HCT116 (cell line): ENCODE data around the gene RGS6. TPM values are rescaled to one million over a fixed set of nuclear protein-coding genes. Genes with fewer than 3 reads are reported as not detected.

ENCODE experiments used
- ATAC-seq: fragments of 200-7000 bp; cut with Tn5 transposase; 2 replicates; pipeline ENCODE4 v1.9.1; 2020; ENCODE audit warnings: mild to moderate bottlenecking, moderate library complexity
- BruUV-seq: library from RNA; stranded (reverse); fragments of 400-500 nt; replicated peaks from 2 replicates; lab custom pipeline; 2021; lab: Mats Ljungman, UMichigan
- CTCF ChIA-PET: fragments of 300-600 bp; sonication (Branson Sonifier 250); formaldehyde crosslinking; loops from one replicate; lab custom pipeline; 2021; ENCODE audit warnings: antibody characterized with exemption; lab: Charles Lee
- POLR2A ChIA-PET: fragments of 300-600, 350-600 bp; sonication (Branson Sonifier 250); formaldehyde crosslinking; loops from one replicate; lab custom pipeline; 2021; ENCODE audit warnings: antibody characterized with exemption; lab: Charles Lee
- RAD21 ChIA-PET, 2 experiments: fragments of 300-600 bp; sonication (Branson Sonifier 250); formaldehyde crosslinking; loops; one replicate each; lab custom pipeline; 2023; ENCODE audit warnings: low total read pairs in 2 of 2; ENCODE audit not compliant: uncharacterized antibody in 2 of 2, unreplicated experiment in 2 of 2, low non-redundant PET in 1 of 2; lab: Charles Lee
- DNase-seq: peaks from one replicate; pipeline ENCODE4 v3.0.0-alpha.2; 2010; ENCODE audit warnings: low read depth, low spot score
- H2AFZ ChIP-seq: fragments of 200-600 bp; shearing (Covaris generic), sonication (generic); 2 replicates; pipeline ENCODE4 v1.6.1; 2017; ENCODE audit warnings: low read depth, mixed run types, mixed read lengths, antibody characterized with exemption, low read length; ENCODE audit not compliant: poor library complexity, severe bottlenecking
- H3K27ac ChIP-seq: 2 replicates; pipeline ENCODE4 v1.5.1; 2012; ENCODE audit warnings: low read depth, low read length
- H3K27me3 ChIP-seq: fragments of 200-600 bp; sonication (generic); 2 replicates; pipeline ENCODE4 v1.6.1; 2016; ENCODE audit warnings: mixed run types, low read length, mixed read lengths; ENCODE audit not compliant: insufficient read depth
- H3K36me3 ChIP-seq, 2 experiments: fragments of 200-500 bp in 1 of 2; fragments of 200-600 bp in 1 of 2; sonication (Bioruptor generic) in 1 of 2; sonication (generic) in 1 of 2; 2 replicates each; pipeline versions ENCODE4 v1.5.1 to v1.6.1; 2014 to 2016; ENCODE audit warnings: low read length in 2 of 2, inconsistent platforms in 1 of 2, mixed read lengths in 1 of 2, mixed run types in 1 of 2; ENCODE audit not compliant: insufficient read depth in 2 of 2, control insufficient read depth in 1 of 2
- H3K4me1 ChIP-seq, 2 experiments: fragments of 200-600 bp in 1 of 2; sonication (generic) in 1 of 2; 2 replicates each; pipeline versions ENCODE4 v1.5.1 to v1.6.1; 2012 to 2017; ENCODE audit warnings: low read length in 2 of 2, inconsistent platforms in 1 of 2, mild to moderate bottlenecking in 1 of 2, mixed read lengths in 1 of 2, mixed run types in 1 of 2, moderate library complexity in 1 of 2; ENCODE audit not compliant: insufficient read depth in 2 of 2, control insufficient read depth in 1 of 2
- H3K4me2 ChIP-seq: fragments of 200-600 bp; sonication (generic); 2 replicates; pipeline ENCODE4 v1.6.1; 2017; ENCODE audit warnings: mixed run types, low read length, mixed read lengths
- H3K4me3 ChIP-seq, 2 experiments: fragments of 200-600 bp in 1 of 2; sonication (generic) in 1 of 2; replicated peaks in 1 of 2; 2 replicates each; pipeline ENCODE4 v1.5.1; 2011 to 2016; ENCODE audit warnings: low read length in 2 of 2, control low read depth in 1 of 2, low read depth in 1 of 2, mild to moderate bottlenecking in 1 of 2, mixed read lengths in 1 of 2, mixed run types in 1 of 2
- H3K79me2 ChIP-seq: fragments of 200-600 bp; sonication (generic); 2 replicates; pipeline ENCODE4 v1.6.1; 2017; ENCODE audit warnings: mild to moderate bottlenecking, mixed run types, low read length, moderate library complexity, mixed read lengths; ENCODE audit not compliant: insufficient read depth
- H3K9ac ChIP-seq: fragments of 200-600 bp; sonication (generic); 2 replicates; pipeline ENCODE4 v1.6.1; 2016; ENCODE audit warnings: low read length, mixed read lengths
- H3K9me2 ChIP-seq: fragments of 200-600 bp; sonication (generic), shearing (Covaris generic); 2 replicates; pipeline ENCODE4 v1.6.1; 2017; ENCODE audit warnings: mixed run types, mild to moderate bottlenecking, moderate library complexity; ENCODE audit not compliant: insufficient read depth
- H3K9me3 ChIP-seq, 2 experiments: fragments of 200-500 bp in 1 of 2; fragments of 200-600 bp in 1 of 2; sonication (Bioruptor generic) in 1 of 2; sonication (generic) in 1 of 2; 2 replicates each; pipeline ENCODE4 v1.6.1; 2014 to 2017; ENCODE audit warnings: low read length in 2 of 2, mixed read lengths in 2 of 2, inconsistent platforms in 1 of 2, low read depth in 1 of 2, mild to moderate bottlenecking in 1 of 2, mixed run types in 1 of 2, moderate library complexity in 1 of 2; ENCODE audit not compliant: control insufficient read depth in 1 of 2, insufficient read depth in 1 of 2
- H4K20me1 ChIP-seq: fragments of 200-600 bp; sonication (generic), shearing (Covaris generic); 2 replicates; pipeline ENCODE4 v1.6.1; 2017; ENCODE audit warnings: mixed run types, mild to moderate bottlenecking, moderate library complexity; ENCODE audit not compliant: insufficient read depth
- ATF3 ChIP-seq: IDR thresholded peaks from 2 replicates; pipeline ENCODE4 v1.6.1; 2012
- CBX3 ChIP-seq: IDR thresholded peaks from 2 replicates; pipeline ENCODE4 v1.6.1; 2012; ENCODE audit warnings: low read depth
- EGR1 ChIP-seq: IDR thresholded peaks from 2 replicates; pipeline ENCODE4 v1.6.1; 2012; ENCODE audit warnings: low read depth
- ELF1 ChIP-seq: IDR thresholded peaks from 2 replicates; pipeline ENCODE4 v1.6.1; 2012; ENCODE audit warnings: low read depth, borderline replicate concordance
- EZH2 ChIP-seq: fragments of 200-600 bp; sonication (generic); IDR thresholded peaks from 2 replicates; pipeline ENCODE4 v1.6.1; 2017; ENCODE audit warnings: antibody characterized with exemption, mixed run types
- EZH2phosphoT487 ChIP-seq: fragments of 200-600 bp; IDR thresholded peaks from 2 replicates; pipeline ENCODE4 v1.6.1; 2018; ENCODE audit warnings: antibody characterized with exemption, borderline replicate concordance
- POLR2A ChIP-seq: IDR thresholded peaks from 2 replicates; pipeline ENCODE4 v1.7.0; 2011; ENCODE audit warnings: borderline replicate concordance; ENCODE audit not compliant: insufficient read depth, insufficient read length; ENCODE audit errors: extremely low read depth
- POLR2AphosphoS5 ChIP-seq: IDR thresholded peaks from 2 replicates; pipeline ENCODE4 v1.6.1; 2011; ENCODE audit warnings: mild to moderate bottlenecking, low read depth, low read length, moderate library complexity
- SIN3A ChIP-seq: IDR thresholded peaks from 2 replicates; pipeline ENCODE4 v1.6.1; 2012; ENCODE audit warnings: low read depth
- SP1 ChIP-seq: IDR thresholded peaks from 2 replicates; pipeline ENCODE4 v1.6.1; 2012; ENCODE audit warnings: low read depth
- ZBTB33 ChIP-seq: IDR thresholded peaks from 2 replicates; pipeline ENCODE4 v1.6.1; 2011; ENCODE audit warnings: mild to moderate bottlenecking, low read length, moderate library complexity; ENCODE audit not compliant: insufficient replicate concordance; ENCODE audit errors: extremely low read depth
- ZNF274 ChIP-seq: fragments of 200-500 bp; sonication (Bioruptor generic); IDR thresholded peaks from 2 replicates; pipeline ENCODE4 v1.6.1; 2014; ENCODE audit warnings: mild to moderate bottlenecking, low read depth, low read length, inconsistent platforms
- intact Hi-C: fragments of 100-400 bp; cut with micrococcal nuclease; formaldehyde crosslinking; loops from 2 replicates; pipeline ENCODE4 v1.10.0; 2022
- total RNA-seq: library from RNA; stranded (reverse); gene quantifications from one replicate; pipeline ENCODE4 v1.2.1, GENCODE V29; 2021; ENCODE audit not compliant: unreplicated experiment
- TF ChIP-seq, protein P1 (sequence below): IDR thresholded peaks from 2 replicates; pipeline ENCODE4 v1.6.1; 2012; ENCODE audit warnings: low read depth
- TF ChIP-seq, protein P2 (sequence below), 3 experiments: fragments of 200-600 bp in 1 of 3; sonication (generic) in 1 of 3; IDR thresholded peaks in 2 of 3; conservative IDR thresholded peaks in 1 of 3; 2 replicates each; pipeline ENCODE4 v1.5.1; 2012 to 2017; ENCODE audit warnings: low read depth in 2 of 3, low read length in 2 of 3, antibody characterized with exemption in 1 of 3, borderline replicate concordance in 1 of 3, control low read depth in 1 of 3, mild to moderate bottlenecking in 1 of 3, mixed read lengths in 1 of 3, mixed run types in 1 of 3, moderate library complexity in 1 of 3; ENCODE audit not compliant: insufficient read depth in 1 of 3
- TF ChIP-seq, protein P3 (sequence below): IDR thresholded peaks from 2 replicates; pipeline ENCODE4 v1.6.1; 2012

The RGS6 gene
- total RNA-seq, 1 experiment from 2014 or later = 4.7 TPM

GRCh38 chr14:72377016-72377415, 444.8 kb downstream of the RGS6 start (continued):
- no peak for TF ChIP-seq ZBTB33
- no peak for TF ChIP-seq EZH2
- no peak for TF ChIP-seq CBX3
- TF ChIP-seq EGR1 = no peak
- TF ChIP-seq POLR2A = no peak

GRCh38 chr14:72380456-72380855, 448.2 kb downstream of the RGS6 start:
- H3K9me3 ChIP-seq = no peaks in the 10 kb centered on the region
- no peaks in the 10 kb centered on the region for H3K9me2 ChIP-seq
- ChIA-PET CTCF (no interaction called here), POLR2A (no interaction called here), RAD21 (no interaction called here)
- H3K27ac ChIP-seq = no peak overlapping the region
- DNase-seq (no peak), ATAC-seq (no peak)
- no peak overlapping the region for H3K4me2 ChIP-seq
- no peak overlapping the region for H3K4me3 ChIP-seq
- H3K36me3 ChIP-seq = no peaks in the 10 kb centered on the region
- no peaks in the 10 kb centered on the region for H3K4me1 ChIP-seq
- H4K20me1 ChIP-seq = no peaks in the 10 kb centered on the region
- intact Hi-C loops = no loop called here
- H3K79me2 ChIP-seq = no peaks in the 10 kb centered on the region
- no peak overlapping the region for H2AFZ ChIP-seq
- no TSS peak for BruUV-seq
- H3K9ac ChIP-seq = no peak overlapping the region
- H3K27me3 ChIP-seq = no peaks in the 10 kb centered on the region
- no peak for TF ChIP-seq CBX3
- TF ChIP-seq POLR2A = no peak
- no peak for TF ChIP-seq SIN3A
- no peak for TF ChIP-seq ZBTB33
- no peak for TF ChIP-seq ELF1
- TF ChIP-seq, protein P1, sequence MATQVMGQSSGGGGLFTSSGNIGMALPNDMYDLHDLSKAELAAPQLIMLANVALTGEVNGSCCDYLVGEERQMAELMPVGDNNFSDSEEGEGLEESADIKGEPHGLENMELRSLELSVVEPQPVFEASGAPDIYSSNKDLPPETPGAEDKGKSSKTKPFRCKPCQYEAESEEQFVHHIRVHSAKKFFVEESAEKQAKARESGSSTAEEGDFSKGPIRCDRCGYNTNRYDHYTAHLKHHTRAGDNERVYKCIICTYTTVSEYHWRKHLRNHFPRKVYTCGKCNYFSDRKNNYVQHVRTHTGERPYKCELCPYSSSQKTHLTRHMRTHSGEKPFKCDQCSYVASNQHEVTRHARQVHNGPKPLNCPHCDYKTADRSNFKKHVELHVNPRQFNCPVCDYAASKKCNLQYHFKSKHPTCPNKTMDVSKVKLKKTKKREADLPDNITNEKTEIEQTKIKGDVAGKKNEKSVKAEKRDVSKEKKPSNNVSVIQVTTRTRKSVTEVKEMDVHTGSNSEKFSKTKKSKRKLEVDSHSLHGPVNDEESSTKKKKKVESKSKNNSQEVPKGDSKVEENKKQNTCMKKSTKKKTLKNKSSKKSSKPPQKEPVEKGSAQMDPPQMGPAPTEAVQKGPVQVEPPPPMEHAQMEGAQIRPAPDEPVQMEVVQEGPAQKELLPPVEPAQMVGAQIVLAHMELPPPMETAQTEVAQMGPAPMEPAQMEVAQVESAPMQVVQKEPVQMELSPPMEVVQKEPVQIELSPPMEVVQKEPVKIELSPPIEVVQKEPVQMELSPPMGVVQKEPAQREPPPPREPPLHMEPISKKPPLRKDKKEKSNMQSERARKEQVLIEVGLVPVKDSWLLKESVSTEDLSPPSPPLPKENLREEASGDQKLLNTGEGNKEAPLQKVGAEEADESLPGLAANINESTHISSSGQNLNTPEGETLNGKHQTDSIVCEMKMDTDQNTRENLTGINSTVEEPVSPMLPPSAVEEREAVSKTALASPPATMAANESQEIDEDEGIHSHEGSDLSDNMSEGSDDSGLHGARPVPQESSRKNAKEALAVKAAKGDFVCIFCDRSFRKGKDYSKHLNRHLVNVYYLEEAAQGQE = no peak
- no peak for TF ChIP-seq POLR2AphosphoS5
- no peak for TF ChIP-seq ATF3
- no peak for TF ChIP-seq SP1
- TF ChIP-seq, protein P2, sequence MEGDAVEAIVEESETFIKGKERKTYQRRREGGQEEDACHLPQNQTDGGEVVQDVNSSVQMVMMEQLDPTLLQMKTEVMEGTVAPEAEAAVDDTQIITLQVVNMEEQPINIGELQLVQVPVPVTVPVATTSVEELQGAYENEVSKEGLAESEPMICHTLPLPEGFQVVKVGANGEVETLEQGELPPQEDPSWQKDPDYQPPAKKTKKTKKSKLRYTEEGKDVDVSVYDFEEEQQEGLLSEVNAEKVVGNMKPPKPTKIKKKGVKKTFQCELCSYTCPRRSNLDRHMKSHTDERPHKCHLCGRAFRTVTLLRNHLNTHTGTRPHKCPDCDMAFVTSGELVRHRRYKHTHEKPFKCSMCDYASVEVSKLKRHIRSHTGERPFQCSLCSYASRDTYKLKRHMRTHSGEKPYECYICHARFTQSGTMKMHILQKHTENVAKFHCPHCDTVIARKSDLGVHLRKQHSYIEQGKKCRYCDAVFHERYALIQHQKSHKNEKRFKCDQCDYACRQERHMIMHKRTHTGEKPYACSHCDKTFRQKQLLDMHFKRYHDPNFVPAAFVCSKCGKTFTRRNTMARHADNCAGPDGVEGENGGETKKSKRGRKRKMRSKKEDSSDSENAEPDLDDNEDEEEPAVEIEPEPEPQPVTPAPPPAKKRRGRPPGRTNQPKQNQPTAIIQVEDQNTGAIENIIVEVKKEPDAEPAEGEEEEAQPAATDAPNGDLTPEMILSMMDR (IDR thresholded peaks at IDR 0.05 in 2 of 3, conservative IDR thresholded peaks at IDR 0.05 in 1 of 3; ENCODE audit: borderline replicate concordance in 1 of 3, insufficient read depth in 1 of 3, low read depth in 2 of 3, low read length in 2 of 3) = no peak
- no peak for TF ChIP-seq EZH2phosphoT487
- no peak for TF ChIP-seq ZNF274
- TF ChIP-seq EZH2 = no peak
- TF ChIP-seq, protein P3, sequence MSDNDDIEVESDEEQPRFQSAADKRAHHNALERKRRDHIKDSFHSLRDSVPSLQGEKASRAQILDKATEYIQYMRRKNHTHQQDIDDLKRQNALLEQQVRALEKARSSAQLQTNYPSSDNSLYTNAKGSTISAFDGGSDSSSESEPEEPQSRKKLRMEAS = no peak
